C4-2B (cell line): ENCODE results near the gene KRT35.

ENCODE experiments used
- H3K27ac ChIP-seq: fragments of 450-650 bp; 2 replicates; pipeline ENCODE4 v1.5.1; 2017
- ZFX ChIP-seq: fragments of 450-650 bp; IDR thresholded peaks from 2 replicates; pipeline ENCODE4 v1.6.1; 2017
- TF ChIP-seq, protein P1 (sequence below): fragments of 450-650 bp; conservative IDR thresholded peaks from 2 replicates; pipeline ENCODE4 v1.5.1; 2017; ENCODE audit warnings: mild to moderate bottlenecking

KRT35 gene

DNA sequence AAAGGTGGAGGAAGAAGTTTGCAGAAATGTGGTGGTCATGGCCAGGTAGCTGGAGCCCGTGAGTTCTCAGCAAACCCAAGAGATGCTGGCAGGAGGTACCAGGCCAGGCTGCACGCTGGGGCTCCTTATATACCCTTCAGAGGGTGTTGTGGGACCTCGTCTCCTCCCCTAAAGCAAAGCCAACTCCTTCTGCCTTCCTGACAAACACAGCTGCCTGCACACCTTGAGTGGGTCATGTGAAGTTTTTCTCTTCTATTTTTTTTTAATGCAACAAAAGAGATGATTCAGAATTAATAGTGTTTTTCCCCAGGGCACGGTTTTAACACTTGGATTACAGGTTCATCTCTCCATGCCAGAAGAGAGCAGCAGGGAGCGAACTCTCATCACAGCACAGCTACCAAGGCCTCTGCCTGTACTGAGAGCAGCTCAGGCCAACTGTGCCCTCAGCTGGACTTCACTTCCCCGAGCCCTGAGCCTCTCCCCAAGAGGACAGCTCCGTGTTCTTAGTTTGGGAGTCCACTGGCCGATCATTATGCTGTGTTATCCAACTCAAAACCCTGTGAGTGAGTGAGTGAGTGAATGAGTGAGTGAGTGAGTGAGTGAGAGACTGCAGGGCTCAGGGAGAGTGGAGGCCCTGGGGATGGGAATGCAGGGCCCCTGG is 38.0 kb upstream of the KRT35 start, which contains the start of gene KRT15:
Gene KRT15 (minus strand): TSS at position 102 of the 661 bp plus-strand sequence. CDS start 63 bp downstream, at position 39.
- TF ChIP-seq ZFX: no peak
- TF ChIP-seq, protein P1, sequence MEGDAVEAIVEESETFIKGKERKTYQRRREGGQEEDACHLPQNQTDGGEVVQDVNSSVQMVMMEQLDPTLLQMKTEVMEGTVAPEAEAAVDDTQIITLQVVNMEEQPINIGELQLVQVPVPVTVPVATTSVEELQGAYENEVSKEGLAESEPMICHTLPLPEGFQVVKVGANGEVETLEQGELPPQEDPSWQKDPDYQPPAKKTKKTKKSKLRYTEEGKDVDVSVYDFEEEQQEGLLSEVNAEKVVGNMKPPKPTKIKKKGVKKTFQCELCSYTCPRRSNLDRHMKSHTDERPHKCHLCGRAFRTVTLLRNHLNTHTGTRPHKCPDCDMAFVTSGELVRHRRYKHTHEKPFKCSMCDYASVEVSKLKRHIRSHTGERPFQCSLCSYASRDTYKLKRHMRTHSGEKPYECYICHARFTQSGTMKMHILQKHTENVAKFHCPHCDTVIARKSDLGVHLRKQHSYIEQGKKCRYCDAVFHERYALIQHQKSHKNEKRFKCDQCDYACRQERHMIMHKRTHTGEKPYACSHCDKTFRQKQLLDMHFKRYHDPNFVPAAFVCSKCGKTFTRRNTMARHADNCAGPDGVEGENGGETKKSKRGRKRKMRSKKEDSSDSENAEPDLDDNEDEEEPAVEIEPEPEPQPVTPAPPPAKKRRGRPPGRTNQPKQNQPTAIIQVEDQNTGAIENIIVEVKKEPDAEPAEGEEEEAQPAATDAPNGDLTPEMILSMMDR: no peak
- no peak within 1 kb of the TSS for H3K27ac ChIP-seq

DNA sequence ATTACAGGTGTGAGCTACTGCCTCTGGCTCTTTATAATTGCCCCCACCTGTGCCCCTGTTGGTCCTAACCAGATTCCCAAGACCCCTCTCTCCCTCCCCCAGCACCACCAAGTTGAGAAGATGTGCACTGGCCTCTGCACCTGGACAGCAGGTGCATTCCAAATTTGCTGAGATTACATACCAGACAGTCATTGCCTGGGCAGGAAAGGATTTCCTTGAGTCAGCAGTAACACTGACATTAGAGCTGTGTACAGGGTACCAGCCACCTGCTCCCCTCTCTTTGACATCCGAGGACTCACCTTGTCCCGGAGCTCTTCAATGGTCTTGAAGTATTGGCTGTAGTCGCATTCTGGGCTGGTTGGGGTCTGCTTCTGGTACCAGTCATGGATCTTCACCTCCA is 37.1 kb upstream of the KRT35 start:
- TF ChIP-seq, protein P1: no peak
- TF ChIP-seq ZFX: no peak
- no peak overlapping the region for H3K27ac ChIP-seq

DNA sequence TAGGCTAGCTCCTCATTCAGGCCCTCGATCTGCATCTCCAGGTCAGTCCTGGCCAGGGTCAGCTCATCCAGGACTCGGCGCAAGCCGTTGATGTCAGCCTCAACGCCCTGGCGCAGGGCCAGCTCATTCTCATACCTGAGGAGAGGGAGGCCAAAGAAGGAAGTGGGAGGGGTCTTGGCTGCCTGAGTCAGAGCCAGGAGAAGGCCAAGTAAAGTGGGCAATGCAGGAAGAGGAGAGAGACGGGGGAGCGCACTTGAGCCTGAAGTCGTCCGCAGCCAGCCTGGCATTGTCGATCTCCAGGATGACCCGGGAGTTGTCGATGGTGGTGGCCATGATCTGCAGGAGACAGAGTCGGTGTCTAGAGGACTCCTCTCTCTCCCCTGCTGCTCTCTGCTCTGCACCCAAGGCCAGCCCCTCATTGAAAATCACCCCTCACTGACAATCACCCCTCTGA is 35.9 kb upstream of the KRT35 start:
- no peak for TF ChIP-seq ZFX
- TF ChIP-seq, protein P1: no peak
- H3K27ac ChIP-seq: no peak overlapping the region

DNA sequence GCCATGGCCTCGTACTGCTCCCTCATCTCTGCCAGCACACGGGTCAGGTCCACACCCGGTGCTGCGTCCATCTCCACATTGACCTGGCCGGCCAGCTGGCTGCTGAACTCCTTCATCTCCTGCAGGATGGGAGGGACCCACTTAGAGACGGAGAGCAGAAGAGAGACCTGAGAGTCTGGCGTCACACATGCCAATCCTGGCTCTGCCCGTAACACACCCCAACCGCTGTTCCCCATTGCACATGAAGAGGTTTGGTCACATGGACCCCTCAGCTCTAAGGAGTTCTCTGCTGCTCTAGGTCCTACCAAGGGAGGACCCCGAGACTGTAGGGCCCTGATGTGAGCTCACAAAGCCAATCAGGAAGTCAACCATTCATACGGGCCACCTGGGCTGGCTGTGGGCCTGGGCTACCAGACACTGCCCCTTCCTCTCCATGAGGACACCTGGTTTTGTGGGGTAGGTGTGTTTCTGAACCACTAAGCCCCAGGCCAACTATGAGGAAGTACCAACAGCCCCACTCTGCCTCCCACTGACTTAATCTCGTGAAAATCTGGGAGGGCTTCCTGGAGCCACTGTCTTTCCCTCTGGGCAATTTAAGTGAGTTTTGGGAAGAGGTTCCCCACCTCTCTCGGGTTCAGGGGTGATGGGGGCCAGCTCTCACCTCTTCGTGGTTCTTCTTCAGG is 35.3 kb upstream of the KRT35 start:
- TF ChIP-seq, protein P1: no peak
- TF ChIP-seq ZFX: no peak
- no peak overlapping the region for H3K27ac ChIP-seq

DNA sequence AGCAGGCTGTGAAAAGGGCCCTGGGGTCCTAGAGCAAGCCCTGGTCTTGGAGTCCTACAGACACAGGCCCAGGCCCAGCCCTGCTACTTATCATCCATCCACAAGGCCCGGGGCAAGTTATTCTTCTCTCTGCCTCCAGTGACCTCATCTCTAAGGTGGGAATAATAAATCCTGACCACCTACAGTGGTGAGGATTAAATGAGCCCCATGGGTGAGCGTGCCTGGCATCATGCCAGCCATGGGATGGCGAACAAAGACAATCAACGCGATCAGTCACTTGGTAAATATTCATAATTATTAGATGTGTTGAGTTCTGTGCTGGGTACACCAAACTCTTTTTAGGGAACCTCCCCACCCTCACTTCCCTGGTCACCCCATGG is 32.2 kb upstream of the KRT35 start:
- no peak overlapping the region for H3K27ac ChIP-seq
- TF ChIP-seq, protein P1: no peak
- TF ChIP-seq ZFX: no peak

DNA sequence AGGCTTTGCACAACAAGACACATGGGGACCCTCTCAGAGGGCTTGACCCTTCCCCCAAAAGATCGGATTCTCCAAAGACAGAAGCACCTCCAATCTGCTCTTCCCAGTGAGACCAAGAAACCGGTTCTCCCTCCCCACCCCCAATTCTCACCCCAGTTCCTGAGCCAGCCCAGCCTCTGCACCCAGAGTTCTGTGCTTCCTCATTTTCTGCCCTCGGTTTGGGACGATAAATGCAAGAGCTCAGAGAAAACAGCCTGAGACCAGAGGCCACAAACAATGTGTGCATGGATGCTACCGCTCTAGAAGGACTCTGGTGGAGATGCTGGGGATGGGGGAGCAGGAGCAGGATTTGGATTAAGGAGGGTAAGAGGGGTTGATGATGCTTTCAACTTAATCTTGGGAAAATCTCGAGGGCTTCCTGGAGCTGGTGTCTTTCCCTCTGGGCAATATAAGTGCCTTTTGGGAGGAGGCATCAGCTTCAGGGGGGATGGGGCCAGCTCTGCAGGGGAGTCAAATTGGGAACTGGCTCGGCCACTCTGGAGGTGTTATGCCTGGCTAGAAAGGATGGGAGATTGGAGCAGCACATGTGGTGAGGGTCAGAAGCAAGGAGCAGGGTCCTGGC is 31.7 kb upstream of the KRT35 start:
- H3K27ac ChIP-seq: no peak overlapping the region
- TF ChIP-seq, protein P1: no peak
- TF ChIP-seq ZFX: no peak

DNA sequence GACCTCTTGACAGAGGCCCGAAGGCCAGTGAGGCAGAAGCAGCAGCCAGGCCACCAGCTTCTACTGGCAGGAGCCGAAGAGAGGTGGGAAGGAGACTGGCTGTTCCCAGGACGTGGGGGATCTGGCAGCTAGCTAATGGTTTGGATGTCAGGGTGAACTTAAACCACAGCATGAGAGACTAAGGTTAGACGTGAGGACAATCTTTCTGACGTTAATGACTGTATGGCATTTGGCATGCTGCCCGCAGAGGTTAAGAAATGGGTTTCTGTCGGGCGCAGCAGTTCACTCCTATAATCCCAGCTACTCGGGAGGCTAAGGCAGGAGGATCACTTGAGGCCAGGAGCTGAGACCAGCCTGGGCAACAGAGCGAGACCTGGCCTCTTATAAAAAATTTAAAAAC is 30.8 kb upstream of the KRT35 start:
- TF ChIP-seq ZFX: no peak
- TF ChIP-seq, protein P1: no peak
- no peak overlapping the region for H3K27ac ChIP-seq
